Vagina (tissue), 2 donors: ENCODE measurements around the gene RELL1.

Experiments
- POLR2A ChIP-seq, 2 donors: fragments of 450-650 bp; IDR thresholded peaks; one replicate each; pipeline ENCODE4 v1.6.1; 2017; ENCODE audit warnings: antibody characterized with exemption in 2 of 2, mild to moderate bottlenecking in 2 of 2, moderate library complexity in 2 of 2
- TF ChIP-seq, protein P1 (sequence below), 3 experiments: fragments of 450-650 bp in 2 of 3; fragments of 200-600 bp in 1 of 3; sonication (generic) in 1 of 3; IDR thresholded peaks; one replicate each; pipeline ENCODE4 v1.5.1; 2017 to 2019; ENCODE audit warnings: antibody characterized with exemption in 3 of 3, mild to moderate bottlenecking in 2 of 3, moderate library complexity in 2 of 3

DNA sequence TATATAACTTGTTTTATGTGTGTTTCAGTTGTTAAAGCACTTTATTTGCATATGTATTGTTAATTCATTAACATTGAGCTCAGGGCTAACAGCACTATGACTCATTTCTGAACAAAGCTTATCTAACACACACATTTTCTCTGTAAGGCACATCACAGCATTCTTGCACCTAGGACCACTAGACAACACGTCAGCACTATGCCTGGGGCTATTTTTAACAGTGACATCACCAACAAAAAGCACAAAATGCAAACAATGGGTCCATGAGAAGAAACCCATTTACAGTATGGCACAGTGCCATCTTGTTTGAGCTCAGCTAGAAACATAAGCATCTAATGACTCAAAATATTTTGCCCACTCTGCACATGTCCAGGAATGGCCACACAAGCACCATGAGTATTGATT, 124.4 kb downstream of the RELL1 start:
- TF ChIP-seq, protein P1, sequence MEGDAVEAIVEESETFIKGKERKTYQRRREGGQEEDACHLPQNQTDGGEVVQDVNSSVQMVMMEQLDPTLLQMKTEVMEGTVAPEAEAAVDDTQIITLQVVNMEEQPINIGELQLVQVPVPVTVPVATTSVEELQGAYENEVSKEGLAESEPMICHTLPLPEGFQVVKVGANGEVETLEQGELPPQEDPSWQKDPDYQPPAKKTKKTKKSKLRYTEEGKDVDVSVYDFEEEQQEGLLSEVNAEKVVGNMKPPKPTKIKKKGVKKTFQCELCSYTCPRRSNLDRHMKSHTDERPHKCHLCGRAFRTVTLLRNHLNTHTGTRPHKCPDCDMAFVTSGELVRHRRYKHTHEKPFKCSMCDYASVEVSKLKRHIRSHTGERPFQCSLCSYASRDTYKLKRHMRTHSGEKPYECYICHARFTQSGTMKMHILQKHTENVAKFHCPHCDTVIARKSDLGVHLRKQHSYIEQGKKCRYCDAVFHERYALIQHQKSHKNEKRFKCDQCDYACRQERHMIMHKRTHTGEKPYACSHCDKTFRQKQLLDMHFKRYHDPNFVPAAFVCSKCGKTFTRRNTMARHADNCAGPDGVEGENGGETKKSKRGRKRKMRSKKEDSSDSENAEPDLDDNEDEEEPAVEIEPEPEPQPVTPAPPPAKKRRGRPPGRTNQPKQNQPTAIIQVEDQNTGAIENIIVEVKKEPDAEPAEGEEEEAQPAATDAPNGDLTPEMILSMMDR (IDR thresholded peaks at IDR 0.05) = no peak
- TF ChIP-seq POLR2A (IDR thresholded peaks at IDR 0.05) = no peak
